Bronchial epithelial cell (primary cell): Measurements from ENCODE around the gene CRLF2. TPM values are rescaled to one million over a fixed set of nuclear protein-coding genes. Genes with fewer than 3 reads are reported as not detected.

ENCODE experiments used
- DNase-seq: peaks from one replicate; pipeline ENCODE4 v3.0.0-alpha.2; 2010; ENCODE audit warnings: low read depth
- FAIRE-seq: peaks from 2 replicates; lab custom pipeline; 2011; peaks lifted over from hg19 to GRCh38; lab: Jason Lieb, UNC
- H3K27me3 ChIP-seq: 2 replicates; pipeline ENCODE4 v1.5.1; 2011; ENCODE audit warnings: low read length; ENCODE audit not compliant: control insufficient read depth, insufficient read depth
- H3K36me3 ChIP-seq: 2 replicates; pipeline ENCODE4 v1.5.1; 2011; ENCODE audit warnings: low read length; ENCODE audit not compliant: control insufficient read depth, insufficient read depth
- H3K4me3 ChIP-seq: 2 replicates; pipeline ENCODE4 v1.5.1; 2011; ENCODE audit warnings: mild to moderate bottlenecking, low read depth, low read length, control low read depth
- CTCF ChIP-seq: IDR thresholded peaks from 2 replicates; pipeline ENCODE4 v1.5.1; 2011; ENCODE audit warnings: mild to moderate bottlenecking, moderate library complexity, low read length, control low read depth, inconsistent platforms; ENCODE audit not compliant: insufficient read depth, severe bottlenecking
- total RNA-seq: library from RNA; depleted of rRNA; stranded (reverse); fragments of >200 nt; gene quantifications from 2 replicates; pipeline ENCODE4 v1.2.1, GENCODE V29; 2014

CRLF2 gene
- total RNA-seq, 1 donor from 2014 or later, result not detected

GRCh38 chrX:1144293-1144692 is 68.2 kb downstream of the CRLF2 start:
- FAIRE-seq (no peak), DNase-seq (no peak)
- no peak for TF ChIP-seq CTCF
- Histone ChIP-seq H3K36me3 (no peaks in the 10 kb centered on the region), H3K4me3 (no peak overlapping the region), H3K27me3 (no peaks in the 10 kb centered on the region)

Other genes with a start within 250 kb of the CRLF2 start
- 0.26 TPM in 1 of 2 replicates, not detected in the other for gene CSF2RA, start 56.2 kb upstream of the CRLF2 start, total RNA-seq
- gene IL3RA, start 124.1 kb upstream of the CRLF2 start, total RNA-seq, result not detected in 2 replicates
- 251 and 335 TPM in 2 replicates for gene SLC25A6, start 179.5 kb upstream of the CRLF2 start, total RNA-seq
- 4.7 and 7.7 TPM in 2 replicates for gene ASMTL, start 240.3 kb upstream of the CRLF2 start, total RNA-seq